HG03432 (cell line): ENCODE data around the gene BOLA2B.
A peak's percentile ranks its signal among the peaks of the same experiment; 100 is the strongest.
"Not testable (repeated sequence)": the region's sequence is repeated elsewhere in the genome, so short reads cannot be mapped to it uniquely, and the experiment has no call there.

Experiments
- ATAC-seq: cut with Tn5 transposase; IDR thresholded peaks from one replicate; pipeline ENCODE4 v1.9.1; 2021; ENCODE audit warnings: mild to moderate bottlenecking, moderate library complexity; ENCODE audit not compliant: unreplicated experiment

Gene BOLA2B

GRCh38 chr16:30184891-30185682 lies 8.4 kb downstream of the BOLA2B start:
- no peak for ATAC-seq

GRCh38 chr16:30184096-30184890 lies 9.2 kb downstream of the BOLA2B start:
- ATAC-seq: peak; percentile 38

- peak; percentile 64 for ATAC-seq
Measured at GRCh38 chr16:30183233-30184095, 10.0 kb downstream of the BOLA2B start, which contains the start of gene CORO1A. TSS of gene CORO1A (plus strand) at chr16:30183602. CDS start at chr16:30185210, 1,608 bp downstream.

GRCh38 chr16:30180741-30181140 lies 12.7 kb downstream of the BOLA2B start:
- no peak for ATAC-seq

- no peak for ATAC-seq
Measured at GRCh38 chr16:30179931-30180330, 13.5 kb downstream of the BOLA2B start.

GRCh38 chr16:30179195-30179594 lies 14.3 kb downstream of the BOLA2B start:
- ATAC-seq: no peak

GRCh38 chr16:30176876-30177275 lies 16.6 kb downstream of the BOLA2B start:
- not testable (repeated sequence) for ATAC-seq

GRCh38 chr16:30173054-30173453 lies 20.4 kb downstream of the BOLA2B start:
- ATAC-seq: no peak

- ATAC-seq: not testable (repeated sequence)
Measured at GRCh38 chr16:30170145-30170544, 23.3 kb downstream of the BOLA2B start.

GRCh38 chr16:30169416-30169815 lies 24.1 kb downstream of the BOLA2B start:
- ATAC-seq: not testable (repeated sequence)

- not testable (repeated sequence) for ATAC-seq
Measured at GRCh38 chr16:30168746-30169145, 24.7 kb downstream of the BOLA2B start.

- ATAC-seq: peak; percentile 64
Measured at GRCh38 chr16:30166202-30166902, 27.1 kb downstream of the BOLA2B start.

GRCh38 chr16:30163538-30163937 lies 29.9 kb downstream of the BOLA2B start:
- ATAC-seq: no peak

GRCh38 chr16:30157214-30157613 lies 36.3 kb downstream of the BOLA2B start:
- ATAC-seq: no peak

- ATAC-seq: no peak
Measured at GRCh38 chr16:30155188-30155587, 38.3 kb downstream of the BOLA2B start.

GRCh38 chr16:30152517-30152916 lies 40.9 kb downstream of the BOLA2B start:
- no peak for ATAC-seq

- no peak for ATAC-seq
Measured at GRCh38 chr16:30151091-30151490, 42.4 kb downstream of the BOLA2B start.

- no peak for ATAC-seq
Measured at GRCh38 chr16:30149250-30149930, 44.1 kb downstream of the BOLA2B start.

- ATAC-seq: no peak
Measured at GRCh38 chr16:30147843-30148510, 45.5 kb downstream of the BOLA2B start.
